ENCODE measurements around the gene HIVEP1. TPM values are rescaled to one million over a fixed set of nuclear protein-coding genes. Genes with fewer than 3 reads are reported as not detected.

The HIVEP1 gene
- total RNA-seq, 1 experiment from 2014 or later: 6.6 TPM

DNA sequence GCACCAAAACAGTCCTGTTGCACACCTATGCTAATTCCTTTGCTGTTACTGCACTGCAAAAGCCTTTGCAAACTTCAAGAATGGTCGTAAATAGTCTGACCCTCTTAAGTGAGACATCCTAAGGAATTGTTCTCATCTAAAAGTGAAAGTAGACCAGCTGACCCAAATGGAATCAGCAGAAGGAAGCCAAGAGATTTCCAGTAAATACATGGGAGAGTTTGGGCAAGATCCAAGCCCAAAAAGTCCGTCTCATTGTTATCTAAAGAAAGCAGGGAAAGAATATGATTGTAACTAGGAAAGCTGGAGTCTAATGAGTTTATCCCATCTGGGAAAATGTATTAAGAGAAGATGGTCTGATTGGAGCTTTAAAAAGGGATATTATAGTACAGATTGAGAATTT lies 43.0 kb upstream of the HIVEP1 start:
- ChIA-PET CTCF (no interaction called here), POLR2A (ENCODE audit: unreplicated experiment) (no interaction called here)
- intact Hi-C loops (cut with micrococcal nuclease): no loop called here
- Histone ChIP-seq H3K9me2 (replicated peaks; ENCODE audit: low read length) (no peaks in the 10 kb centered on the region), H3K36me3 (ENCODE audit: low read depth, low read length) (no peaks in the 10 kb centered on the region), H3K4me1 (ENCODE audit: insufficient read depth, low read length) (peaks cover 11% of the 10 kb centered on the region), H3K4me3 (ENCODE audit: low read length) (no peak overlapping the region), H3K27ac (ENCODE audit: low read length) (no peak overlapping the region), H3F3A (ENCODE audit: low read length, unreplicated experiment) (no peaks in the 10 kb centered on the region), H3K27me3 (ENCODE audit: low read length) (no peaks in the 10 kb centered on the region), H3K79me2 (ENCODE audit: low read length) (no peaks in the 10 kb centered on the region), H3K4me2 (ENCODE audit: low read length) (no peak overlapping the region), H3K9ac (ENCODE audit: low read length) (no peak overlapping the region), H4K20me1 (ENCODE audit: low read length) (no peaks in the 10 kb centered on the region), H2AFZ (ENCODE audit: low read length) (peak overlapping the region; percentile 41; the same call in 1 of the 2 replicates), H3K9me3 (ENCODE audit: low read length) (no peaks in the 10 kb centered on the region)
- TF ChIP-seq, protein P1, sequence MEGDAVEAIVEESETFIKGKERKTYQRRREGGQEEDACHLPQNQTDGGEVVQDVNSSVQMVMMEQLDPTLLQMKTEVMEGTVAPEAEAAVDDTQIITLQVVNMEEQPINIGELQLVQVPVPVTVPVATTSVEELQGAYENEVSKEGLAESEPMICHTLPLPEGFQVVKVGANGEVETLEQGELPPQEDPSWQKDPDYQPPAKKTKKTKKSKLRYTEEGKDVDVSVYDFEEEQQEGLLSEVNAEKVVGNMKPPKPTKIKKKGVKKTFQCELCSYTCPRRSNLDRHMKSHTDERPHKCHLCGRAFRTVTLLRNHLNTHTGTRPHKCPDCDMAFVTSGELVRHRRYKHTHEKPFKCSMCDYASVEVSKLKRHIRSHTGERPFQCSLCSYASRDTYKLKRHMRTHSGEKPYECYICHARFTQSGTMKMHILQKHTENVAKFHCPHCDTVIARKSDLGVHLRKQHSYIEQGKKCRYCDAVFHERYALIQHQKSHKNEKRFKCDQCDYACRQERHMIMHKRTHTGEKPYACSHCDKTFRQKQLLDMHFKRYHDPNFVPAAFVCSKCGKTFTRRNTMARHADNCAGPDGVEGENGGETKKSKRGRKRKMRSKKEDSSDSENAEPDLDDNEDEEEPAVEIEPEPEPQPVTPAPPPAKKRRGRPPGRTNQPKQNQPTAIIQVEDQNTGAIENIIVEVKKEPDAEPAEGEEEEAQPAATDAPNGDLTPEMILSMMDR (conservative IDR thresholded peaks at IDR 0.05; ENCODE audit: low read depth, low read length): no peak
- TF ChIP-seq EZH2 (IDR thresholded peaks at IDR 0.05; ENCODE audit: low read length, unreplicated experiment) (no peak), EZH2phosphoT487 (IDR thresholded peaks at IDR 0.05; ENCODE audit: borderline replicate concordance, low read length) (no peak)
- ATAC-seq: no peak
- no TSS peak for BruUV-seq (replicated peaks)
- no peak for DNase-seq

DNA sequence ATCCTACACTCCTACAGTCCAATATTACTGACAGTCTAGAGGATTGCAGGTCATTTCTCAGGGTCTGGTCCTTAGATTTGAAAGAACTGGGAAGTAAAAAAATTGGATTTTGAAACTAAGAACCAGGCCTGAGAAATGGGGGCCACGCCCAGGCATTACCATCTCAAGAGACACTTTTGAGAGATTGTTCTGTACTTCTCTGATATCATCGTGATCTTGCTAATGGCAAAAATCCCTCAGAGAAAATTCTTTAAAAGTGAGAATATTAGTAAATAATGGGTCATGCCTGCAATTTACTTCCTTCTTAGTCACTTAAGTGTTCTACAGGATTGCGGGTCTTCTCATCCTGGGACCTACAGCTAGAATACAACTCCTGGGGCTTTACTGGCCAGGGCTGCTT lies 42.0 kb upstream of the HIVEP1 start:
- Histone ChIP-seq H3K4me1 (ENCODE audit: insufficient read depth, low read length) (peaks cover 16% of the 10 kb centered on the region), H3K36me3 (ENCODE audit: low read depth, low read length) (no peaks in the 10 kb centered on the region), H3K9me3 (ENCODE audit: low read length) (no peaks in the 10 kb centered on the region), H2AFZ (ENCODE audit: low read length) (no peak overlapping the region), H3K9me2 (replicated peaks; ENCODE audit: low read length) (no peaks in the 10 kb centered on the region), H3K4me3 (ENCODE audit: low read length) (no peak overlapping the region), H3K79me2 (ENCODE audit: low read length) (no peaks in the 10 kb centered on the region), H3K27me3 (ENCODE audit: low read length) (no peaks in the 10 kb centered on the region), H3F3A (ENCODE audit: low read length, unreplicated experiment) (no peaks in the 10 kb centered on the region), H3K4me2 (ENCODE audit: low read length) (no peak overlapping the region), H4K20me1 (ENCODE audit: low read length) (no peaks in the 10 kb centered on the region), H3K27ac (ENCODE audit: low read length) (no peak overlapping the region), H3K9ac (ENCODE audit: low read length) (no peak overlapping the region)
- no peak for DNase-seq
- no peak for TF ChIP-seq EZH2phosphoT487 (IDR thresholded peaks at IDR 0.05; ENCODE audit: borderline replicate concordance, low read length)
- no peak for TF ChIP-seq EZH2 (IDR thresholded peaks at IDR 0.05; ENCODE audit: low read length, unreplicated experiment)
- TF ChIP-seq, protein P1 (conservative IDR thresholded peaks at IDR 0.05; ENCODE audit: low read depth, low read length): no peak
- BruUV-seq (replicated peaks): no TSS peak
- intact Hi-C loops (cut with micrococcal nuclease): no loop called here
- ChIA-PET POLR2A (ENCODE audit: unreplicated experiment) (no interaction called here), CTCF (no interaction called here)
- ATAC-seq: no peak

DNA sequence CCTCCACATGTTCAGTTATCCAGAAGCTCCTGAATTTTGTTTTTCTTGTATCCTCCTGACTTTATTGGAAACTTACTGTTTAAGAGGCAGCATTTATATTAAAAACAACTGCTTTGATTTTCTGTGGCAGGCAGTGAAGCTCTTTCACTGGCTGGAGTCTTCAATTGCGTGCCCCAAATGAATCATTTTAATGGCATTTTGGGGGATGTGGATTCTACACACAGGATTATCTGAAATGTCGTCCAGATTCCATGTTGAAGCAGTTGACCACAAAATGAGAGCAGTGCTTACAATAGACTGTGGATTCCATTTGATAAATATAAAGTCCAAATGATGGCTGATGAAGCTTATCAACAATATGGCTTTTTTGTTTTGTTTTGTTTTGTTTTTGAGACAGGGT lies 41.0 kb upstream of the HIVEP1 start:
- Histone ChIP-seq H3K9me3 (ENCODE audit: low read length) (no peaks in the 10 kb centered on the region), H3K4me1 (ENCODE audit: insufficient read depth, low read length) (peaks cover 16% of the 10 kb centered on the region), H3K4me3 (ENCODE audit: low read length) (no peak overlapping the region), H3K4me2 (ENCODE audit: low read length) (no peak overlapping the region), H3K27me3 (ENCODE audit: low read length) (no peaks in the 10 kb centered on the region), H3K27ac (ENCODE audit: low read length) (no peak overlapping the region), H3K9me2 (replicated peaks; ENCODE audit: low read length) (no peaks in the 10 kb centered on the region), H3F3A (ENCODE audit: low read length, unreplicated experiment) (no peaks in the 10 kb centered on the region), H3K79me2 (ENCODE audit: low read length) (no peaks in the 10 kb centered on the region), H4K20me1 (ENCODE audit: low read length) (no peaks in the 10 kb centered on the region), H2AFZ (ENCODE audit: low read length) (0 out of 2 replicates have a peak overlapping the region, but pooled peaks have one; percentile 48), H3K36me3 (ENCODE audit: low read depth, low read length) (no peaks in the 10 kb centered on the region), H3K9ac (ENCODE audit: low read length) (no peak overlapping the region)
- intact Hi-C loops (cut with micrococcal nuclease): no loop called here
- TF ChIP-seq EZH2phosphoT487 (IDR thresholded peaks at IDR 0.05; ENCODE audit: borderline replicate concordance, low read length) (no peak), EZH2 (IDR thresholded peaks at IDR 0.05; ENCODE audit: low read length, unreplicated experiment) (no peak)
- TF ChIP-seq, protein P1 (conservative IDR thresholded peaks at IDR 0.05; ENCODE audit: low read depth, low read length): no peak
- ATAC-seq (no peak), DNase-seq (peak; percentile 39)
- CTCF ChIA-PET: no interaction called here
- no TSS peak for BruUV-seq (replicated peaks)
- POLR2A ChIA-PET (ENCODE audit: unreplicated experiment): interaction anchor here (0.6 kb wide), 1 partner anchor 274 kb away, joined by 6 read pairs; no protein-coding TSS in a partner anchor
